Spleen (tissue), 11 donors: ENCODE measurements around the gene P2RY2. TPM values are rescaled to one million over a fixed set of nuclear protein-coding genes. Genes with fewer than 3 reads are reported as not detected.
A peak's percentile ranks its signal among the peaks of the same experiment; 100 is the strongest.
"Not testable (repeated sequence)": the region's sequence is repeated elsewhere in the genome, so short reads cannot be mapped to it uniquely, and the experiment has no call there.

Experiments
- DNase-seq: peaks from one replicate; pipeline ENCODE4 v3.0.0-alpha.2; 2020
- H3K27ac ChIP-seq, 8 donors: fragments of 200-600 bp; sonication (generic) in 7 of 8; 1 replicate in 4 of 8; 2 replicates in 4 of 8; pipeline versions ENCODE4 v1.5.0 to v1.8.0; 2016 to 2021; ENCODE audit warnings: inconsistent platforms in 4 of 8, mild to moderate bottlenecking in 4 of 8, moderate library complexity in 1 of 8
- H3K27me3 ChIP-seq, 7 donors: fragments of 200-600 bp; sonication (generic) in 6 of 7; replicated peaks in 1 of 7; 1 replicate in 4 of 7; 2 replicates in 3 of 7; pipeline versions ENCODE4 v1.5.0 to v1.8.0; 2016 to 2021; ENCODE audit warnings: inconsistent platforms in 3 of 7, mild to moderate bottlenecking in 1 of 7
- H3K36me3 ChIP-seq, 6 donors: fragments of 200-600 bp; sonication (generic) in 5 of 6; 1 replicate in 4 of 6; 2 replicates in 2 of 6; pipeline versions ENCODE4 v1.5.0 to v1.8.0; 2016 to 2021; ENCODE audit warnings: inconsistent platforms in 2 of 6
- H3K4me1 ChIP-seq, 6 donors: fragments of 200-600 bp; sonication (generic) in 5 of 6; 1 replicate in 3 of 6; 2 replicates in 3 of 6; pipeline versions ENCODE4 v1.5.0 to v1.8.0; 2016 to 2021; ENCODE audit warnings: inconsistent platforms in 3 of 6
- H3K4me3 ChIP-seq, 8 donors: fragments of 200-600 bp; sonication (generic) in 7 of 8; 1 replicate in 4 of 8; 2 replicates in 4 of 8; pipeline versions ENCODE4 v1.5.0 to v1.8.0; 2016 to 2021; ENCODE audit warnings: inconsistent platforms in 4 of 8, mild to moderate bottlenecking in 4 of 8, moderate library complexity in 2 of 8
- H3K9me3 ChIP-seq, 8 donors: fragments of 200-600 bp; sonication (generic) in 7 of 8; 1 replicate in 4 of 8; 2 replicates in 4 of 8; pipeline versions ENCODE4 v1.5.0 to v1.8.0; 2016 to 2021; ENCODE audit warnings: inconsistent platforms in 4 of 8
- POLR2A ChIP-seq, 3 donors: fragments of 450-650 bp; IDR thresholded peaks; one replicate each; pipeline ENCODE4 v1.5.1; 2017; ENCODE audit warnings: antibody characterized with exemption in 3 of 3, mild to moderate bottlenecking in 1 of 3
- POLR2AphosphoS5 ChIP-seq, 3 donors: sonication (generic); formaldehyde crosslinking; IDR thresholded peaks; one replicate each; pipeline ENCODE4 v1.5.1; 2017; ENCODE audit warnings: antibody characterized with exemption in 3 of 3
- WGBS, 5 donors: extraction: QIAGEN DNeasy Blood & Tissue Kit in 3 of 5; methylation state at CpG; one replicate each; pipeline versions ENCODE4 v1.1.5 to v1.1.7; 2013 to 2018; 5-methylcytosine and 5-hydroxymethylcytosine counted together
- intact Hi-C: fragments of 100-400 bp; cut with DNase I; formaldehyde crosslinking; loops from one replicate; pipeline ENCODE4 v1.15.0; 2023; ENCODE audit warnings: low total_unique reads
- polyA plus RNA-seq, 3 donors: library from polyadenylated mRNA; stranded (reverse); fragments of 200-250 nt; gene quantifications; one replicate each; pipeline ENCODE4 v1.2.1, GENCODE V29; 2013
- total RNA-seq, 7 donors: library from RNA; depleted of rRNA in 3 of 7; stranded (reverse); fragments of >200 nt in 3 of 7; fragmentation: NEBNext Ultra II Directional in 4 of 7; extraction: Animal tissue kit (Norgen Biotek cat#: 25700) in 4 of 7; gene quantifications; one replicate each; pipeline versions ENCODE4 v1.1.0 to v1.2.1, GENCODE V29; 2016 to 2021
- TF ChIP-seq, protein P1 (sequence below), 11 experiments: fragments of 200-600 bp in 7 of 11; fragments of 450-650 bp in 4 of 11; sonication (generic) in 4 of 11; IDR thresholded peaks in 8 of 11; conservative IDR thresholded peaks in 3 of 11; 1 replicate in 7 of 11; 2 replicates in 4 of 11; pipeline versions ENCODE4 v1.4.0 to v1.8.0; 2016 to 2021; ENCODE audit warnings: antibody characterized with exemption in 11 of 11, inconsistent platforms in 4 of 11, mild to moderate bottlenecking in 1 of 11
- donor health status: healthy with polysubstance abuse.
- donor health status: DM: no; HTN: no; CAD: no; lungs with moderate emphysema.
- donor health status: DM: no; HTN: no; CAD: no.
- donor health status: Bipolar disorder and iron deficiency.
- donor health status: healthy.
- donor health status: DM: no; HTN: no; CAD: no.
- donor health status: DM: yes; HTN: yes; CAD: no.

Gene P2RY2
- total and polyA plus RNA-seq, 10 donors = 0.99 to 17.5 (median 10.7) TPM

DNA sequence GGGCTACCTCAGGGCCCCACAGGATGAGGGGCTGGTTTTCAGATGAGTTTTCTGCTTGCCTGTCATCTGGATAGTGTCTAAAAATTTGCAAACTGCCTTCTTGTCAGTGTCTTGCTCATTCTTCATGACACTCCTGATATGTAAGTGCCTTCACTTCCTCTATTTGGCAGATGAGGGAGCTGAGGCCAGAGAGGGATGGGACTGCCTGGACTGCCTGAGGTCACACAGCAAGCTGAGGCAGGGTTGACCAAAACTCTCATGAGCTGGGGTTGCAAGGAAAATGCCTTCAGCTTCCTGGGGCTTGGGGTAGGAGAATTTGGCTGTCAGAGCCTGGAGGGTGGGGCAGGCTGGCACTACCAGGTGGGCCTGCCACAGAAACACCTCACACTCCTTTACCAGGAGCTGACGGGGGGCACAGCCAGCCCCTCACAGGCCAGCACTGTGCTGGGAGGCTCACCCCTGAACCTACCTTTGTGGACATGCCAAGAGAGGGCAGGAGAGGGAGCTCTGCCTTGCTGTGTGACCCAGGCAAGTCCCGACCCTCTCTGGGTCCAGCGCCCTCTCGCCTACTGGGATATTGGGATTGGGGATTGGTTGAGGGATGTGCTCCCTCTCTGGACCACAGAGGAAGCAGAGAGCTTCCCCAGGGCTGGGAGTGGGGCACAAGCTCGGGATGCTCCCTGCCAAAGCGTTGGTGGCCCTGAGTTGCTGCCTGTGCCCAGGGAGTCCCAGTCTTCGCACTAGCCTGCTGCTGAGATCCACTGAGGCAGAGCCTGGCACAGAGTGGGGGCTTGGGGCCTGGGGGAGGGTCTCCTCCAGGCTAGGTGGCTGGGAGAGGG, 52.2 kb downstream of the P2RY2 start:
- Histone ChIP-seq H3K27ac (peak overlapping the region; percentile 1 to 78 (median 66)), H3K4me1 (peaks cover 10 to 83% (median 55%) of the 10 kb centered on the region in 6 donors), H3K4me3 (peak overlapping the region in 6 of 8 donors; percentile 4 to 65 (median 34)), H3K27me3 (peaks cover 0 to 11% (median 0%) of the 10 kb centered on the region in 7 donors), H3K36me3 (no peaks in the 10 kb centered on the region), H3K9me3 (no peaks in the 10 kb centered on the region)
- intact Hi-C loops = no loop called here
- no peak for TF ChIP-seq POLR2AphosphoS5 (IDR thresholded peaks at IDR 0.05)
- TF ChIP-seq POLR2A (IDR thresholded peaks at IDR 0.05) = no peak
- TF ChIP-seq, protein P1, sequence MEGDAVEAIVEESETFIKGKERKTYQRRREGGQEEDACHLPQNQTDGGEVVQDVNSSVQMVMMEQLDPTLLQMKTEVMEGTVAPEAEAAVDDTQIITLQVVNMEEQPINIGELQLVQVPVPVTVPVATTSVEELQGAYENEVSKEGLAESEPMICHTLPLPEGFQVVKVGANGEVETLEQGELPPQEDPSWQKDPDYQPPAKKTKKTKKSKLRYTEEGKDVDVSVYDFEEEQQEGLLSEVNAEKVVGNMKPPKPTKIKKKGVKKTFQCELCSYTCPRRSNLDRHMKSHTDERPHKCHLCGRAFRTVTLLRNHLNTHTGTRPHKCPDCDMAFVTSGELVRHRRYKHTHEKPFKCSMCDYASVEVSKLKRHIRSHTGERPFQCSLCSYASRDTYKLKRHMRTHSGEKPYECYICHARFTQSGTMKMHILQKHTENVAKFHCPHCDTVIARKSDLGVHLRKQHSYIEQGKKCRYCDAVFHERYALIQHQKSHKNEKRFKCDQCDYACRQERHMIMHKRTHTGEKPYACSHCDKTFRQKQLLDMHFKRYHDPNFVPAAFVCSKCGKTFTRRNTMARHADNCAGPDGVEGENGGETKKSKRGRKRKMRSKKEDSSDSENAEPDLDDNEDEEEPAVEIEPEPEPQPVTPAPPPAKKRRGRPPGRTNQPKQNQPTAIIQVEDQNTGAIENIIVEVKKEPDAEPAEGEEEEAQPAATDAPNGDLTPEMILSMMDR (IDR thresholded peaks at IDR 0.05 in 8 of 11, conservative IDR thresholded peaks at IDR 0.05 in 3 of 11) = no peak
- DNase-seq = no peak
- WGBS, 5 donors = 72 to 85% (median 80%) methylated on average over 6 to 7 of the region's 7 CpGs

DNA sequence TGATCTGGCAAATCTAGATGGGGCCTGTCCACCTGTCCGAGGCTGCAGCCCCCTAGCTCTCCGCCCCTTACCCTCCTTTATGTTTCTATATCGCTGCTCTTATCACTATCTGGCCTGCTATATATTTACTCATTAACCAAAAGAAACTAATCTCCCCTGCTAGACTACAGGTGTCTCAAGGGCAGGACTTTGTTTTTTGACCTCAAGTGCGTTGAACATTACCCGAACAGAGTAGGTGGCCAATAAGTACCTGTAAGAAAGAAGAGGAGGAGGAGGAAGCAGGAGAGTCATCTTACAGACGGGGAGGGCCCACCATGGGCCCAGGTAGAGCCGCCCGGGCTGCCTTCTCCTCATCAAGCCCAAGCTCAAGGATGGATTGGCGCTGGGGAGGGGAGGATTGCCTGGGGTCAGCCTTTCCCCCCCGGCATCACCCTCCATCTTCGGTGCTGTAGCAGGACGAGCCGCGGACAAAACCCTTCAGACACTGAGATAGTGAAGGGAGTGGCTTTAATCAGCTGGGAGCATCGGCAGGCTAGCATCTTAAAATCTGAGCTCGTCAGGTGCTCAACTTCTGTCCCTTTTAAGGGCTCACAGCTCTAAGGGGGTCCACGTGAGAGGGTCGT, 52.9 kb downstream of the P2RY2 start:
- Histone ChIP-seq H3K9me3 (no peaks in the 10 kb centered on the region), H3K27ac (peak overlapping the region; percentile 1 to 78 (median 66)), H3K27me3 (peaks cover 0 to 4% (median 0%) of the 10 kb centered on the region in 7 donors), H3K36me3 (no peaks in the 10 kb centered on the region), H3K4me1 (peaks cover 10 to 90% (median 56%) of the 10 kb centered on the region in 6 donors), H3K4me3 (peak overlapping the region in 7 of 8 donors; percentile 4 to 65 (median 35))
- 72 to 79% (median 75%) methylated on average over 18 of the region's 18 CpGs for WGBS, 5 donors
- no peak for DNase-seq
- TF ChIP-seq POLR2AphosphoS5 (IDR thresholded peaks at IDR 0.05) (no peak), POLR2A (IDR thresholded peaks at IDR 0.05) (no peak)
- TF ChIP-seq, protein P1 (IDR thresholded peaks at IDR 0.05 in 8 of 11, conservative IDR thresholded peaks at IDR 0.05 in 3 of 11) = no peak
- intact Hi-C loops = no loop called here

DNA sequence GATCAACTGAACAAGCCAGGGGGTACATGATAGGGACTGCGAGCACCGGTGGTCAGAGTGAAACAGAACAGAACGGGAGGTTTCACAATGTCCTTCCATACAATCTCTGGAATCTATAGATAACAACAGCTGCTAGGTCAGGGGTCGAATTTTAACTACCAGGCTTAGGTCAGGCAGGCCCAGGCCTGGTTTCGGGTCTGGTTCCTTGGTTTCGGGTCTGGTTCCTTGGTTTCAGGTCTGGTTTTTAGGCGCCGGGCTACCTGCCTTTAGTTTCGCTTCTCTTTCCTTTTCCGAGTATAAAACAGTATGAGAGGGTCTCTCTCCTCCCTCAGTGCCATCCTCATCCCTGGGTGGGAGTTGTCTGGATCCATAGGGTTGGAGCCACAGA, 53.4 kb downstream of the P2RY2 start:
- DNase-seq, intact Hi-C loops, H3K27me3 ChIP-seq, H3K36me3 ChIP-seq, H3K9me3 ChIP-seq: not testable (repeated sequence)
- peak overlapping the region in 6 of 8 donors; percentile 23 to 65 (median 36) for H3K4me3 ChIP-seq
- WGBS, 5 donors = 45 to 67% (median 59%) methylated on average over 10 of the region's 10 CpGs
- peak overlapping the region in 6 of 8 donors; percentile 13 to 78 (median 68) for H3K27ac ChIP-seq
- H3K4me1 ChIP-seq = peaks cover 10 to 93% (median 56%) of the 10 kb centered on the region in 6 donors

DNA sequence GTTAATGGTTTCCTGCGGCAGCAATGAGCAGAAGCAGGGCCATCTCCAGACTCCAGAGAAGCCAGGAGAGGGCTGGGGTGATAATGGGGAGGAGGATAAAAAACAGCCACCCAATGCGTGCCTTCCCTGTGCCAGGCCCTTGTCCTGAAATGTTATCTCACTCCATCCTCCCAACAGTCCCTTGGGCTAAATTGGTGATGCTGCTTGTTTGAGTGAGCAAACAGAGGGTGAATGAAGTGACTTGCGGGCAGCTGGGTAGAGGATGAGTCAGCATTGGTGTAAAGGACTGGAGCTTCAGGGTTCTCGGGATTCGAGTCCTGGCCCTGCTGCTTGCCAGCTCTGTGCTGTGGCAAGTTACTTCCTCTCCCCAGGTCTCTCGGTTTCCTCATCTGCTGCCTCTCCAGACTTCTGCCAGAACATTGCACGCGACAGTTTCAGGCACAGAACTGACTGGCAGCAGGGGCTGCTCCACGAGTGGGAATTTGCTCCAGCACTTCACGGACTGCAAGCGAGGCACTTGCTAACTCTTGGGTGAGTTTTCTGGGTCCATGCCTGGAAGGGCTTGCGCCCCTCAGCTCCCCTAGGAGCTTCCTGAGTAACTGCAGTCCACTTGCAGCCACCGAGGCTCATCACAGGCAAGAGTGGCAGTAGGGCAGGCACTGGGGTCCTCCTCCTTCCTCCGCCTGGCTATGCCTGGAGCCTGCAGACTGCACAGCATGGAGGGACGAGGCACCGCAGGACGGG, 54.0 kb downstream of the P2RY2 start, which contains the start of gene P2RY6:
TSS of gene P2RY6 (plus strand) at position 403 of the 744 bp plus-strand sequence. CDS start 24,181 bp downstream, outside the sequence.
- Histone ChIP-seq H3K4me1 (peaks cover 10 to 97% (median 57%) of the 10 kb centered on the region in 6 donors), H3K4me3 (peak within 1 kb of the TSS; percentile 21 to 65 (median 34)), H3K9me3 (no peaks in the 10 kb centered on the region), H3K27ac (peak within 1 kb of the TSS; percentile 13 to 78 (median 66)), H3K27me3 (no peaks in the 10 kb centered on the region), H3K36me3 (no peaks in the 10 kb centered on the region)
- intact Hi-C loops = no loop called here
- WGBS, 5 donors = 57 to 74% (median 60%) methylated on average over 12 to 17 of the region's 17 CpGs
- no peak for TF ChIP-seq POLR2A (IDR thresholded peaks at IDR 0.05)
- peak; percentile 42 to 68 (median 66) for TF ChIP-seq POLR2AphosphoS5 (IDR thresholded peaks at IDR 0.05)
- TF ChIP-seq, protein P1 (IDR thresholded peaks at IDR 0.05 in 8 of 11, conservative IDR thresholded peaks at IDR 0.05 in 3 of 11) = no peak
- no peak for DNase-seq
